Measurements from ENCODE around the gene CDC42EP4. TPM values are rescaled to one million over a fixed set of nuclear protein-coding genes. Genes with fewer than 3 reads are reported as not detected.
"Not testable (repeated sequence)": the region's sequence is repeated elsewhere in the genome, so short reads cannot be mapped to it uniquely, and the experiment has no call there.

The CDC42EP4 gene
- total RNA-seq, 1 donor from 2014 or later = 104 TPM

GRCh38 chr17:73265646-73266640 lies 45.9 kb downstream of the CDC42EP4 start:
- Histone ChIP-seq H3K27me3 (no peaks in the 10 kb centered on the region), H3K9me3 (no peaks in the 10 kb centered on the region), H3K36me3 (no peaks in the 10 kb centered on the region), H3K4me1 (no peaks in the 10 kb centered on the region), H3K4me3 (no peak overlapping the region), H3K27ac (no peak overlapping the region)
- DNase-seq (ENCODE audit: low spot score in 2 of 2) = no peak
- TF ChIP-seq, protein P1, sequence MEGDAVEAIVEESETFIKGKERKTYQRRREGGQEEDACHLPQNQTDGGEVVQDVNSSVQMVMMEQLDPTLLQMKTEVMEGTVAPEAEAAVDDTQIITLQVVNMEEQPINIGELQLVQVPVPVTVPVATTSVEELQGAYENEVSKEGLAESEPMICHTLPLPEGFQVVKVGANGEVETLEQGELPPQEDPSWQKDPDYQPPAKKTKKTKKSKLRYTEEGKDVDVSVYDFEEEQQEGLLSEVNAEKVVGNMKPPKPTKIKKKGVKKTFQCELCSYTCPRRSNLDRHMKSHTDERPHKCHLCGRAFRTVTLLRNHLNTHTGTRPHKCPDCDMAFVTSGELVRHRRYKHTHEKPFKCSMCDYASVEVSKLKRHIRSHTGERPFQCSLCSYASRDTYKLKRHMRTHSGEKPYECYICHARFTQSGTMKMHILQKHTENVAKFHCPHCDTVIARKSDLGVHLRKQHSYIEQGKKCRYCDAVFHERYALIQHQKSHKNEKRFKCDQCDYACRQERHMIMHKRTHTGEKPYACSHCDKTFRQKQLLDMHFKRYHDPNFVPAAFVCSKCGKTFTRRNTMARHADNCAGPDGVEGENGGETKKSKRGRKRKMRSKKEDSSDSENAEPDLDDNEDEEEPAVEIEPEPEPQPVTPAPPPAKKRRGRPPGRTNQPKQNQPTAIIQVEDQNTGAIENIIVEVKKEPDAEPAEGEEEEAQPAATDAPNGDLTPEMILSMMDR (IDR thresholded peaks at IDR 0.05) = no peak
- intact Hi-C loops (cut with DNase I) = no loop called here

GRCh38 chr17:73264448-73264847 lies 47.4 kb downstream of the CDC42EP4 start:
- H3K4me1 ChIP-seq; H3K9me3 ChIP-seq; H3K4me3 ChIP-seq; H3K27me3 ChIP-seq; H3K36me3 ChIP-seq; intact Hi-C loops (cut with DNase I); H3K27ac ChIP-seq; DNase-seq (ENCODE audit: low spot score in 2 of 2): not testable (repeated sequence)

- intact Hi-C loops (cut with DNase I) = no loop called here
- Histone ChIP-seq H3K36me3 (no peaks in the 10 kb centered on the region), H3K4me1 (no peaks in the 10 kb centered on the region), H3K27ac (no peak overlapping the region), H3K4me3 (no peak overlapping the region), H3K27me3 (no peaks in the 10 kb centered on the region), H3K9me3 (no peaks in the 10 kb centered on the region)
- DNase-seq (ENCODE audit: low spot score in 2 of 2) = no peak
- TF ChIP-seq, protein P1 (IDR thresholded peaks at IDR 0.05) = no peak
These were observed 48.8 kb downstream of the CDC42EP4 start for GRCh38 chr17:73262676-73263642.

- TF ChIP-seq, protein P1 (IDR thresholded peaks at IDR 0.05) = no peak
- no peaks in the 10 kb centered on the region for H3K4me1 ChIP-seq
- no peak for DNase-seq (ENCODE audit: low spot score in 2 of 2)
- H3K36me3 ChIP-seq = no peaks in the 10 kb centered on the region
- no peaks in the 10 kb centered on the region for H3K9me3 ChIP-seq
- H3K4me3 ChIP-seq = no peak overlapping the region
- no peaks in the 10 kb centered on the region for H3K27me3 ChIP-seq
- H3K27ac ChIP-seq = no peak overlapping the region
- intact Hi-C loops (cut with DNase I) = no loop called here
These were observed 49.7 kb downstream of the CDC42EP4 start for GRCh38 chr17:73261952-73262675.

- no peak for DNase-seq (ENCODE audit: low spot score in 2 of 2)
- Histone ChIP-seq H3K4me3 (no peak within 1 kb of the TSS), H3K36me3 (no peaks in the 10 kb centered on the region), H3K27me3 (no peaks in the 10 kb centered on the region), H3K27ac (no peak within 1 kb of the TSS), H3K9me3 (no peaks in the 10 kb centered on the region), H3K4me1 (no peaks in the 10 kb centered on the region)
- TF ChIP-seq, protein P1 (IDR thresholded peaks at IDR 0.05) = no peak
- intact Hi-C loops (cut with DNase I) = no loop called here
These were observed 50.2 kb downstream of the CDC42EP4 start, which contains the start of gene CPSF4L for GRCh38 chr17:73261617-73261951. CPSF4L (minus strand) TSS chr17:73261880; CDS start chr17:73261818, 62 bp downstream.

All from ascending aorta (tissue), 2 donors.